Measurements from ENCODE around the gene IGSF22. TPM values are rescaled to one million over a fixed set of nuclear protein-coding genes. Genes with fewer than 3 reads are reported as not detected.

Gene IGSF22
- total and polyA plus RNA-seq, 9 of the 15 experiments (the other 6 are each of a cell fraction or from before 2014, with no cell fraction given), result not detected

DNA sequence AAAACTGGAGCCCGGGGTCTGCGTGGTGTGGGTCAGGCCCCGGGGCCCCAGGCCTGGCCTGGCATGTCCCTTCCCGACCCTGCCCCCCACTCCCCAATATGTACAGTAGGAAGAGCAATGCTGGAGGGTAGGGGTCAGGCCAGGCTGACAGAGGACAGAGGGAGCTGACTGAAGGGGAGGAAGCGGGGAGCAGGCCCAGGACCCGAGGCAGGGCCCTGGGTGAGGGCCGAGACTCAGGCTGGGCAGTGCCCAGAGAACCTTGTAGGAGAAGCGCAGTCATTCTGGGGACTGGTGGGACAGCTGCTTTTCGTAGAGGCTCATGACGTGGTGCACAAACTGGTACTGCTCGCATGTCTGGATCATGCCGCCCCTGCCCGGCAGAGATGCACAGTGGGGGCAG, 2.7 kb upstream of the IGSF22 start:
- BruUV-seq (replicated peaks), result no TSS peak
- FAIRE-seq, result no peak
- intact Hi-C loops (cut with micrococcal nuclease), result no loop called here

More for the DNA sequence above, 2.7 kb upstream of the IGSF22 start:
- Histone ChIP-seq H3K36me3 (ENCODE audit: control insufficient read depth, insufficient read depth, low read length) (no peaks in the 10 kb centered on the region), H3K4me3 (no peak overlapping the region), H3K4me2 (ENCODE audit: insufficient read depth, low read length) (no peak overlapping the region), H3K79me2 (ENCODE audit: control insufficient read depth, insufficient read depth, low read length) (no peaks in the 10 kb centered on the region), H2AFZ (ENCODE audit: low read depth, low read length) (no peak overlapping the region), H3K27me3 (ENCODE audit: control insufficient read depth in 2 of 2, insufficient read depth in 2 of 2, low read length in 2 of 2) (peaks cover 5 to 42% of the 10 kb centered on the region in 2 experiments), H3K27ac (ENCODE audit: extremely low read depth, low read depth, low read length) (no peak overlapping the region), H3K9me3 (replicated peaks; ENCODE audit: control insufficient read depth, insufficient read depth, low read depth, low read length) (no peaks in the 10 kb centered on the region), H3K4me1 (replicated peaks in 1 of 2; ENCODE audit: control insufficient read depth in 2 of 2, insufficient read depth in 2 of 2, low read length in 2 of 2) (peaks cover 0 to 3% of the 10 kb centered on the region in 2 experiments; a peak in 1 of 5 replicates), H3K9me1 (ENCODE audit: control insufficient read depth, insufficient read depth, low read length) (no peaks in the 10 kb centered on the region), H3K9ac (ENCODE audit: insufficient read depth in 1 of 2, low read depth in 2 of 2, low read length in 2 of 2) (no peak overlapping the region), H4K20me1 (replicated peaks; ENCODE audit: control insufficient read depth, insufficient read depth, low read length) (no peaks in the 10 kb centered on the region)
- TF ChIP-seq, protein P1, sequence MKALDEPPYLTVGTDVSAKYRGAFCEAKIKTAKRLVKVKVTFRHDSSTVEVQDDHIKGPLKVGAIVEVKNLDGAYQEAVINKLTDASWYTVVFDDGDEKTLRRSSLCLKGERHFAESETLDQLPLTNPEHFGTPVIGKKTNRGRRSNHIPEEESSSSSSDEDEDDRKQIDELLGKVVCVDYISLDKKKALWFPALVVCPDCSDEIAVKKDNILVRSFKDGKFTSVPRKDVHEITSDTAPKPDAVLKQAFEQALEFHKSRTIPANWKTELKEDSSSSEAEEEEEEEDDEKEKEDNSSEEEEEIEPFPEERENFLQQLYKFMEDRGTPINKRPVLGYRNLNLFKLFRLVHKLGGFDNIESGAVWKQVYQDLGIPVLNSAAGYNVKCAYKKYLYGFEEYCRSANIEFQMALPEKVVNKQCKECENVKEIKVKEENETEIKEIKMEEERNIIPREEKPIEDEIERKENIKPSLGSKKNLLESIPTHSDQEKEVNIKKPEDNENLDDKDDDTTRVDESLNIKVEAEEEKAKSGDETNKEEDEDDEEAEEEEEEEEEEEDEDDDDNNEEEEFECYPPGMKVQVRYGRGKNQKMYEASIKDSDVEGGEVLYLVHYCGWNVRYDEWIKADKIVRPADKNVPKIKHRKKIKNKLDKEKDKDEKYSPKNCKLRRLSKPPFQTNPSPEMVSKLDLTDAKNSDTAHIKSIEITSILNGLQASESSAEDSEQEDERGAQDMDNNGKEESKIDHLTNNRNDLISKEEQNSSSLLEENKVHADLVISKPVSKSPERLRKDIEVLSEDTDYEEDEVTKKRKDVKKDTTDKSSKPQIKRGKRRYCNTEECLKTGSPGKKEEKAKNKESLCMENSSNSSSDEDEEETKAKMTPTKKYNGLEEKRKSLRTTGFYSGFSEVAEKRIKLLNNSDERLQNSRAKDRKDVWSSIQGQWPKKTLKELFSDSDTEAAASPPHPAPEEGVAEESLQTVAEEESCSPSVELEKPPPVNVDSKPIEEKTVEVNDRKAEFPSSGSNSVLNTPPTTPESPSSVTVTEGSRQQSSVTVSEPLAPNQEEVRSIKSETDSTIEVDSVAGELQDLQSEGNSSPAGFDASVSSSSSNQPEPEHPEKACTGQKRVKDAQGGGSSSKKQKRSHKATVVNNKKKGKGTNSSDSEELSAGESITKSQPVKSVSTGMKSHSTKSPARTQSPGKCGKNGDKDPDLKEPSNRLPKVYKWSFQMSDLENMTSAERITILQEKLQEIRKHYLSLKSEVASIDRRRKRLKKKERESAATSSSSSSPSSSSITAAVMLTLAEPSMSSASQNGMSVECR (CRISPR knock-in tag; IDR thresholded peaks at IDR 0.05), result no peak
- TF ChIP-seq GABPA (tag; conservative IDR thresholded peaks at IDR 0.05; ENCODE audit: low read depth) (no peak), JUNB (CRISPR knock-in tag; conservative IDR thresholded peaks at IDR 0.05) (no peak), NFE2L1 (tag; IDR thresholded peaks at IDR 0.05; ENCODE audit: borderline replicate concordance, low read depth) (no peak), HEY1 (CRISPR knock-in tag; IDR thresholded peaks at IDR 0.05; ENCODE audit: borderline replicate concordance) (no peak)
- TF ChIP-seq, protein P2, sequence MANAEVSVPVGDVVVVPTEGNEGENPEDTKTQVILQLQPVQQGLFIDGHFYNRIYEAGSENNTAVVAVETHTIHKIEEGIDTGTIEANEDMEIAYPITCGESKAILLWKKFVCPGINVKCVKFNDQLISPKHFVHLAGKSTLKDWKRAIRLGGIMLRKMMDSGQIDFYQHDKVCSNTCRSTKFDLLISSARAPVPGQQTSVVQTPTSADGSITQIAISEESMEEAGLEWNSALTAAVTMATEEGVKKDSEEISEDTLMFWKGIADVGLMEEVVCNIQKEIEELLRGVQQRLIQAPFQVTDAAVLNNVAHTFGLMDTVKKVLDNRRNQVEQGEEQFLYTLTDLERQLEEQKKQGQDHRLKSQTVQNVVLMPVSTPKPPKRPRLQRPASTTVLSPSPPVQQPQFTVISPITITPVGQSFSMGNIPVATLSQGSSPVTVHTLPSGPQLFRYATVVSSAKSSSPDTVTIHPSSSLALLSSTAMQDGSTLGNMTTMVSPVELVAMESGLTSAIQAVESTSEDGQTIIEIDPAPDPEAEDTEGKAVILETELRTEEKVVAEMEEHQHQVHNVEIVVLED (CRISPR knock-in tag; IDR thresholded peaks at IDR 0.05), result no peak
- in situ Hi-C loops (cut with MboI), result loop anchor here (25.0 kb wide), 1 partner anchor 191 kb away; the partner anchor contains the start of gene TSG101
- 11% methylated on average over 13 of the region's 13 CpGs for WGBS (ENCODE audit: insufficient coverage, low coverage, missing lambda C conversion rate)
- CTCF ChIA-PET (ENCODE audit: low intra/inter-chr PET ratio), result interaction anchor here (0.5 kb wide), 1 partner anchor 665 kb away, joined by 3 read pairs; no protein-coding TSS in a partner anchor
- ATAC-seq, result no peak
- DNase-seq (ENCODE audit: extremely low read depth in 1 of 4, low spot score in 3 of 4), result no peak
- POLR2A ChIA-PET, result interaction anchor here (0.6 kb wide), 2 partner anchors 129 to 211 kb away, joined by 3 to 4 read pairs; partner anchors contain the start of gene MISFA

All from K562 (cell line).